ENCODE measurements around the gene ACAD10.

DNA sequence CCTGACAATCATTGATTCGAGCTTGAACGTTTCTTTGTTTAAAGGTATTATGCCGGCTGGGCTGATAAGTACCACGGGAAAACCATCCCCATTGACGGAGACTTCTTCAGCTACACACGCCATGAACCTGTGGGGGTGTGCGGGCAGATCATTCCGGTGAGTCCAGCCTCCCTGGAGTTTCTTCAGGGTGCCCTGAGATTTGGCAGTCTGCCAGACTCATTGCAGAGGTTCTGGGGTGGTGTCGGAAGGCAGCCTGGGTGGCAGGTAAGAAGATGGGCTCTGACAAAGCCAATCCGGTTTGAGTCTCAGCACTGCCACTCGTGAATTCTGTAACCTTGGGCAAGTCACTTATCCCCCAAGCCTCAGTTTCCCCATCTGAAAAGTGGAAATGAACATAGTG is 103.9 kb downstream of the ACAD10 start:
- TF ChIP-seq, protein P1, sequence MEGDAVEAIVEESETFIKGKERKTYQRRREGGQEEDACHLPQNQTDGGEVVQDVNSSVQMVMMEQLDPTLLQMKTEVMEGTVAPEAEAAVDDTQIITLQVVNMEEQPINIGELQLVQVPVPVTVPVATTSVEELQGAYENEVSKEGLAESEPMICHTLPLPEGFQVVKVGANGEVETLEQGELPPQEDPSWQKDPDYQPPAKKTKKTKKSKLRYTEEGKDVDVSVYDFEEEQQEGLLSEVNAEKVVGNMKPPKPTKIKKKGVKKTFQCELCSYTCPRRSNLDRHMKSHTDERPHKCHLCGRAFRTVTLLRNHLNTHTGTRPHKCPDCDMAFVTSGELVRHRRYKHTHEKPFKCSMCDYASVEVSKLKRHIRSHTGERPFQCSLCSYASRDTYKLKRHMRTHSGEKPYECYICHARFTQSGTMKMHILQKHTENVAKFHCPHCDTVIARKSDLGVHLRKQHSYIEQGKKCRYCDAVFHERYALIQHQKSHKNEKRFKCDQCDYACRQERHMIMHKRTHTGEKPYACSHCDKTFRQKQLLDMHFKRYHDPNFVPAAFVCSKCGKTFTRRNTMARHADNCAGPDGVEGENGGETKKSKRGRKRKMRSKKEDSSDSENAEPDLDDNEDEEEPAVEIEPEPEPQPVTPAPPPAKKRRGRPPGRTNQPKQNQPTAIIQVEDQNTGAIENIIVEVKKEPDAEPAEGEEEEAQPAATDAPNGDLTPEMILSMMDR (IDR thresholded peaks at IDR 0.05): no peak
- TF ChIP-seq EP300 (IDR thresholded peaks at IDR 0.05): no peak
- TF ChIP-seq POLR2A (IDR thresholded peaks at IDR 0.05): no peak
